ENCODE results near the gene ATP5F1D. TPM values are rescaled to one million over a fixed set of nuclear protein-coding genes. Genes with fewer than 3 reads are reported as not detected.

ATP5F1D gene
- total and polyA plus RNA-seq, 2 donors: 47.6 to 150 TPM

- peak overlapping the region; percentile 39 to 84 for H3K4me3 ChIP-seq (ENCODE audit: low read length in 2 of 2)
- H3K27ac ChIP-seq (ENCODE audit: low read depth in 1 of 2, low read length in 1 of 2): peak overlapping the region; percentile 89 to 100
- peak in 1 of 9 donors; percentile 19 for DNase-seq (ENCODE audit: low read depth in 6 of 9, low spot score in 9 of 9)
- peaks cover 57 to 81% of the 10 kb centered on the region in 2 donors for H3K36me3 ChIP-seq (ENCODE audit: control insufficient read depth in 2 of 2, insufficient read depth in 2 of 2, low read length in 1 of 2)
- WGBS: 68% methylated on average over 44 of the region's 44 CpGs
- H3K4me1 ChIP-seq (ENCODE audit: control insufficient read depth in 2 of 2, insufficient read depth in 2 of 2, low read length in 2 of 2): peaks cover 33 to 68% of the 10 kb centered on the region in 2 donors
- no peaks in the 10 kb centered on the region for H3K27me3 ChIP-seq (ENCODE audit: control insufficient read depth in 2 of 2, insufficient read depth in 1 of 2, low read length in 1 of 2)
- peaks cover 0 to 13% of the 10 kb centered on the region in 2 donors for H3K9me3 ChIP-seq (ENCODE audit: control insufficient read depth in 2 of 2, insufficient read depth in 1 of 2, low read length in 1 of 2)
Measured at GRCh38 chr19:1274852-1275259, 33.3 kb downstream of the ATP5F1D start.

GRCh38 chr19:1275260-1275975 is 33.9 kb downstream of the ATP5F1D start, which contains the start of gene FAM174C:
TSS of gene FAM174C (plus strand) at chr19:1275530. CDS start at chr19:1275550, 20 bp downstream.
- peaks cover 57 to 76% of the 10 kb centered on the region in 2 donors for H3K36me3 ChIP-seq (ENCODE audit: control insufficient read depth in 2 of 2, insufficient read depth in 2 of 2, low read length in 1 of 2)
- peak within 1 kb of the TSS; percentile 96 to 100 for H3K27ac ChIP-seq (ENCODE audit: low read depth in 1 of 2, low read length in 1 of 2)
- peak in 8 of 9 donors; percentile 87 to 97 (median 93) for DNase-seq (ENCODE audit: low read depth in 6 of 9, low spot score in 9 of 9)
- H3K9me3 ChIP-seq (ENCODE audit: control insufficient read depth in 2 of 2, insufficient read depth in 1 of 2, low read length in 1 of 2): peaks cover 0 to 13% of the 10 kb centered on the region in 2 donors
- peaks cover 28 to 62% of the 10 kb centered on the region in 2 donors for H3K4me1 ChIP-seq (ENCODE audit: control insufficient read depth in 2 of 2, insufficient read depth in 2 of 2, low read length in 2 of 2)
- H3K4me3 ChIP-seq (ENCODE audit: low read length in 2 of 2): peak within 1 kb of the TSS; percentile 62 to 84
- H3K27me3 ChIP-seq (ENCODE audit: control insufficient read depth in 2 of 2, insufficient read depth in 1 of 2, low read length in 1 of 2): no peaks in the 10 kb centered on the region
- WGBS: under 1% methylated on average over 98 of the region's 98 CpGs

GRCh38 chr19:1275976-1276627 is 34.6 kb downstream of the ATP5F1D start:
- peaks cover 52 to 69% of the 10 kb centered on the region in 2 donors for H3K36me3 ChIP-seq (ENCODE audit: control insufficient read depth in 2 of 2, insufficient read depth in 2 of 2, low read length in 1 of 2)
- peaks cover 22 to 55% of the 10 kb centered on the region in 2 donors for H3K4me1 ChIP-seq (ENCODE audit: control insufficient read depth in 2 of 2, insufficient read depth in 2 of 2, low read length in 2 of 2)
- H3K27ac ChIP-seq (ENCODE audit: low read depth in 1 of 2, low read length in 1 of 2): peak overlapping the region; percentile 96 to 100
- peak overlapping the region; percentile 62 to 84 for H3K4me3 ChIP-seq (ENCODE audit: low read length in 2 of 2)
- no peaks in the 10 kb centered on the region for H3K27me3 ChIP-seq (ENCODE audit: control insufficient read depth in 2 of 2, insufficient read depth in 1 of 2, low read length in 1 of 2)
- WGBS: 5% methylated on average over 43 of the region's 43 CpGs
- H3K9me3 ChIP-seq (ENCODE audit: control insufficient read depth in 2 of 2, insufficient read depth in 1 of 2, low read length in 1 of 2): peaks cover 0 to 8% of the 10 kb centered on the region in 2 donors
- DNase-seq (ENCODE audit: low read depth in 6 of 9, low spot score in 9 of 9): no peak

GRCh38 chr19:1276628-1277022 is 35.1 kb downstream of the ATP5F1D start:
- Histone ChIP-seq H3K36me3 (ENCODE audit: control insufficient read depth in 2 of 2, insufficient read depth in 2 of 2, low read length in 1 of 2) (peaks cover 47 to 64% of the 10 kb centered on the region in 2 donors), H3K9me3 (ENCODE audit: control insufficient read depth in 2 of 2, insufficient read depth in 1 of 2, low read length in 1 of 2) (peaks cover 0 to 8% of the 10 kb centered on the region in 2 donors), H3K27ac (ENCODE audit: low read depth in 1 of 2, low read length in 1 of 2) (peak overlapping the region; percentile 96 to 100), H3K27me3 (ENCODE audit: control insufficient read depth in 2 of 2, insufficient read depth in 1 of 2, low read length in 1 of 2) (no peaks in the 10 kb centered on the region), H3K4me1 (ENCODE audit: control insufficient read depth in 2 of 2, insufficient read depth in 2 of 2, low read length in 2 of 2) (peaks cover 18 to 50% of the 10 kb centered on the region in 2 donors), H3K4me3 (ENCODE audit: low read length in 2 of 2) (peak overlapping the region; percentile 62 to 84)
- 32% methylated on average over 10 of the region's 10 CpGs for WGBS
- peak in 2 of 9 donors; percentile 59 to 74 for DNase-seq (ENCODE audit: low read depth in 6 of 9, low spot score in 9 of 9)

GRCh38 chr19:1277061-1277460 is 35.5 kb downstream of the ATP5F1D start:
- H3K27me3 ChIP-seq (ENCODE audit: control insufficient read depth in 2 of 2, insufficient read depth in 1 of 2, low read length in 1 of 2): no peaks in the 10 kb centered on the region
- H3K27ac ChIP-seq (ENCODE audit: low read depth in 1 of 2, low read length in 1 of 2): peak overlapping the region; percentile 96 to 100
- 96% methylated on average over 15 of the region's 15 CpGs for WGBS
- H3K4me3 ChIP-seq (ENCODE audit: low read length in 2 of 2): no peak overlapping the region
- peaks cover 18 to 46% of the 10 kb centered on the region in 2 donors for H3K4me1 ChIP-seq (ENCODE audit: control insufficient read depth in 2 of 2, insufficient read depth in 2 of 2, low read length in 2 of 2)
- H3K36me3 ChIP-seq (ENCODE audit: control insufficient read depth in 2 of 2, insufficient read depth in 2 of 2, low read length in 1 of 2): peaks cover 42 to 59% of the 10 kb centered on the region in 2 donors
- no peak for DNase-seq (ENCODE audit: low read depth in 6 of 9, low spot score in 9 of 9)
- peaks cover 0 to 8% of the 10 kb centered on the region in 2 donors for H3K9me3 ChIP-seq (ENCODE audit: control insufficient read depth in 2 of 2, insufficient read depth in 1 of 2, low read length in 1 of 2)

GRCh38 chr19:1278074-1278473 is 36.5 kb downstream of the ATP5F1D start:
- Histone ChIP-seq H3K4me1 (ENCODE audit: control insufficient read depth in 2 of 2, insufficient read depth in 2 of 2, low read length in 2 of 2) (peaks cover 18 to 37% of the 10 kb centered on the region in 2 donors), H3K36me3 (ENCODE audit: control insufficient read depth in 2 of 2, insufficient read depth in 2 of 2, low read length in 1 of 2) (peaks cover 35 to 49% of the 10 kb centered on the region in 2 donors), H3K4me3 (ENCODE audit: low read length in 2 of 2) (no peak overlapping the region), H3K9me3 (ENCODE audit: control insufficient read depth in 2 of 2, insufficient read depth in 1 of 2, low read length in 1 of 2) (peaks cover 0 to 8% of the 10 kb centered on the region in 2 donors), H3K27me3 (ENCODE audit: control insufficient read depth in 2 of 2, insufficient read depth in 1 of 2, low read length in 1 of 2) (peaks cover 1 to 6% of the 10 kb centered on the region in 2 donors), H3K27ac (ENCODE audit: low read depth in 1 of 2, low read length in 1 of 2) (no peak overlapping the region)
- 94% methylated on average over 12 of the region's 12 CpGs for WGBS
- DNase-seq (ENCODE audit: low read depth in 6 of 9, low spot score in 9 of 9): no peak

- DNase-seq (ENCODE audit: low read depth in 6 of 9, low spot score in 9 of 9): no peak
- Histone ChIP-seq H3K36me3 (ENCODE audit: control insufficient read depth in 2 of 2, insufficient read depth in 2 of 2, low read length in 1 of 2) (peaks cover 26 to 40% of the 10 kb centered on the region in 2 donors), H3K27me3 (ENCODE audit: control insufficient read depth in 2 of 2, insufficient read depth in 1 of 2, low read length in 1 of 2) (peaks cover 10 to 15% of the 10 kb centered on the region in 2 donors), H3K9me3 (ENCODE audit: control insufficient read depth in 2 of 2, insufficient read depth in 1 of 2, low read length in 1 of 2) (peaks cover 0 to 8% of the 10 kb centered on the region in 2 donors), H3K27ac (ENCODE audit: low read depth in 1 of 2, low read length in 1 of 2) (no peak overlapping the region), H3K4me3 (ENCODE audit: low read length in 2 of 2) (no peak overlapping the region), H3K4me1 (ENCODE audit: control insufficient read depth in 2 of 2, insufficient read depth in 2 of 2, low read length in 2 of 2) (peaks cover 17 to 29% of the 10 kb centered on the region in 2 donors)
- WGBS: 97% methylated on average over 25 of the region's 25 CpGs
Measured at GRCh38 chr19:1278713-1279660, 37.4 kb downstream of the ATP5F1D start.

- WGBS: 57% methylated on average over 10 of the region's 10 CpGs
- DNase-seq (ENCODE audit: low read depth in 6 of 9, low spot score in 9 of 9): peak in 4 of 9 donors; percentile 73 to 89 (median 80)
- Histone ChIP-seq H3K4me1 (ENCODE audit: control insufficient read depth in 2 of 2, insufficient read depth in 2 of 2, low read length in 2 of 2) (peaks cover 14 to 20% of the 10 kb centered on the region in 2 donors), H3K36me3 (ENCODE audit: control insufficient read depth in 2 of 2, insufficient read depth in 2 of 2, low read length in 1 of 2) (peaks cover 17 to 31% of the 10 kb centered on the region in 2 donors), H3K27ac (ENCODE audit: low read depth in 1 of 2, low read length in 1 of 2) (no peak overlapping the region), H3K27me3 (ENCODE audit: control insufficient read depth in 2 of 2, insufficient read depth in 1 of 2, low read length in 1 of 2) (peaks cover 19 to 23% of the 10 kb centered on the region in 2 donors), H3K4me3 (ENCODE audit: low read length in 2 of 2) (no peak overlapping the region), H3K9me3 (ENCODE audit: control insufficient read depth in 2 of 2, insufficient read depth in 1 of 2, low read length in 1 of 2) (peaks cover 0 to 3% of the 10 kb centered on the region in 2 donors)
Measured at GRCh38 chr19:1279782-1280341, 38.3 kb downstream of the ATP5F1D start.

Measured in thymus (tissue), 11 donors.